Activated CD8-positive, alpha-beta memory T cell treated with anti-CD3 and anti-CD28 coated beads for 24 hours (primary cell): ENCODE measurements around the gene SPDL1.

Source experiments
- DNase-seq: peaks from one replicate; pipeline ENCODE4 v3.0.0-alpha.2; 2020

Gene SPDL1

GRCh38 chr5:169631360-169631759 is 47.8 kb downstream of the SPDL1 start:
- no peak for DNase-seq

DNA sequence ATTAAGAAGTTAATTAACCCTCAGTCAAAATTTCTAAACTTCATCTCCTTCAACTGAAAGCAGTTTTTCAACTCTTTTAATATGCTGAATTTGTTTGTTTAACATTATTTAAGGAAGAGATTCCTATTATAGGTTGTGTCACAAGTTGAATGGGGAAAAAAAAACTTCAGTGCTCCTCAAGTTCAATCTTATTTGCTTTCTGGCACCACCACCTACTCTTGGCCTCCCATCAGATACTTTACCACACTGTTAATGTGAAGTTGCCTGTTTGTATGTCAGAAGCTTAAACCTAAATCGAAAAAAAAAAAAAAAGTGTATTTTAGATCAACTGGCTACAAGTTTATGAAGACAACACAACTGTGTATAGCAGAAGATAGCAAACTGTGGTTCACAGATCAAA is 49.4 kb downstream of the SPDL1 start:
- DNase-seq = no peak

- DNase-seq = no peak
These were observed 51.0 kb downstream of the SPDL1 start for GRCh38 chr5:169634606-169635005.

- DNase-seq = no peak
These were observed 52.4 kb downstream of the SPDL1 start for GRCh38 chr5:169635936-169636335.

DNA sequence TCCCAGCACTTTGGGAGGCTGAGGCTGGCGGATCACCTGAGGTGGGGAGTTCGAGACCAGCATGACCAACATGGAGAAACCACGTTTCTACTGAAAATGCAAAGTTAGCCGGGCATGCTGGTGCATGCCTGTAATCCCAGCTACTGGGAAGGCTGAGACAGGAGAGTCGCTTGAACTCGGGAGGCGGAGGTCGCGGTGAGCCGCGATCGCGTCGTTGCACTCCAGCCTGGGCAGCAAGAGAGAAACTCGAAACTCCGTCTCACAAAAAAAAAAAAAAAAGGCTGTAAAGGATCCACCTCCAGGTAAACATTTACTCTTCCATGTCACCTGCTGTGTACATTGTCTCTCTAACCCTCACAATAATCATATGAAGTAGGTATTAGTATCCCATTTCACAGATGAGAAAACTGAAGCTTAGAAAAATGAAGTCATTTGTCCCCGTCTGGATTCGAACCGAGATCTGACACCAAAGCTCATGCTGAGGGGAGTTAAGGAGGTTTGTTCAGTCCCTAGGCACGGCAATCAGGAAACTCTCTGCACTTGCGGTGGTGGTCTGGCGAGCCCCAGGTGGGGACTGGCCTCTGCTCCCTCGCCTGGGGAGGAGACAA is 53.0 kb downstream of the SPDL1 start:
- DNase-seq = no peak

GRCh38 chr5:169637085-169637548 is 53.5 kb downstream of the SPDL1 start, which contains the start of gene DOCK2:
TSS of gene DOCK2 (plus strand) at chr5:169637275. CDS start at chr5:169637327, 52 bp downstream.
- DNase-seq = peak; percentile 87

GRCh38 chr5:169637549-169638121 is 54.1 kb downstream of the SPDL1 start:
- DNase-seq = peak; percentile 87

GRCh38 chr5:169641253-169641652 is 57.7 kb downstream of the SPDL1 start:
- no peak for DNase-seq

DNA sequence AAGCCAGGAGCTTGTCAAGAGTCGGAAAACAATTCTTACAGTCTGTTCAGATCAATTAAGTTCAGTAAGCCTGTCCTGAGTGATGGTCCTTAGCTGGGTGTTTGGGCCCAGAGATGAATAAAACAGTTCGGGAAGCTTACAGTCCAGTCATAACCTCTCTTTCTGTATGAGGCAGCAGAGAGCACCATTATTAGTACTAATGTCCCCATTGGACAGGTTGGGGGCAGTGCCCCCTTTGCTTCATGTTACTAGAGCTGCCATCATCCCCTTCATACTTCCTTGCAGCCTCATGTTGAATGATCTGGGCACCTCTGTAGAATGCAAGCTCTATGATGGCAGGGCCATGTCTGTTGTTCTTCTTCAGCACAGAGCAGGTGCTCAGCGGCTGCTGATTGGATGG is 63.3 kb downstream of the SPDL1 start:
- no peak for DNase-seq

- no peak for DNase-seq
These were observed 64.0 kb downstream of the SPDL1 start for GRCh38 chr5:169647566-169647965.

DNA sequence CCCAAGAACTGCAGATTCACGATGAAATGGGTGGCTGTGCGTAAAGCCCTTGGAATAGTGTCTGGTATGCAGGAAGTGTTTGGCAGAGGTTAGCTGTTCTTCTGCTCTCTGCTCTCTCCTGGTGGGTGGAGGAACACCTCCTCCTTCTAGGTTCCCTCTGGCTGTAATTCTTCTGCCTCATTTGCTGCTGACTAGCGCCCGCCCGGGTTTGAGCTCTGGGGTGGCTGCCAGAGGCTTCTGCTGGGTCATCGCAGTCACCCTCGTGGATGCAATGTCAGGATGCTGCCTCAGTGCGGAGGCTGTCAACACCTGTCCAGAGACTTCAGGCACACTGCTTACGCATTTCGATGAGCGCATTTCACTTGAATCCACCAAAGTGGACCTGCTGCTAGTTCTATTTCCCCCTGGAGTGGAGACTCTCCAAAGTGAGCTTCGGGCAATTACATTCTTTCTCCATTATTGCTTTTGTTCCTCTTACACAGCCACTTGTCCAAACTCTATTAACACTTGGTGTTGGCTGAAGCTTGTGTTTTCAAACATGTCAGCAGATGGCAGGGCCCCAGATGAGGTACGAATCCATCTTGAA is 65.2 kb downstream of the SPDL1 start:
- DNase-seq = no peak

- DNase-seq = no peak
These were observed 65.9 kb downstream of the SPDL1 start for GRCh38 chr5:169649486-169649885.

DNA sequence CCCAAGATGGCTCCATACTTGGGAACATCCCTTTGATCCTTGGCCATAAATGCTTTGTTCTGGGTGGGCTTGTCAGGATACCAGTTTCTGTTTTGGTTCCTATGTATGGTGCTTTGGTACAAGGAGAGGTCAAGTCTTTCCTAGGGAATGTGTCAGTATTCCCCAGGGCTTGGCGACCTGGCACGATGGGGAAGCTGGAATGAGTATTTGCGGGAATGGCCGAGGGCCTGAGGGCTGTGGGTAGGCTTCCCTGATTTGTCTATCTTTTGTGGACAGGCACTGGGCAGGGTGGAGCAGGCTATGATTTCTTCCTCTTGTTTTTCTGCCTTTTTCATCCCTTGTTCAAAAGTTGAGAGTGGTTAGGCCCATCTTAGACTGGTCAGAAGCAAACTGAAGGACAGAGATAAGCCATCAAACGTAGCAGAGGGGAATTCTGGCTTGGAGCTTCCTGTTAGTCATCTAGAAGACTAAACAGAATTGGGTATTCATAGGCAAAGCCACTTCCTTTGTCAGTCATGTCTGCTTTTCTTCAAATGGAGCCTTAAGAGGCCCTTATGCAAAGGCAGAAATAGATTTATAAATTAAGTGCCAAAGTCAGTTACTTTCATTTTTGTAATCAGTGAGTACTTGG is 67.2 kb downstream of the SPDL1 start:
- DNase-seq = no peak

- no peak for DNase-seq
These were observed 68.0 kb downstream of the SPDL1 start for GRCh38 chr5:169651526-169651925.

GRCh38 chr5:169652057-169652456 is 68.5 kb downstream of the SPDL1 start:
- DNase-seq = no peak

GRCh38 chr5:169653091-169653490 is 69.5 kb downstream of the SPDL1 start:
- no peak for DNase-seq
